Raji (cell line): ENCODE results near the gene ZBTB8A.

ENCODE experiments used
- POLR2A ChIP-seq: IDR thresholded peaks from 2 replicates; pipeline ENCODE4 v1.6.1; 2011; ENCODE audit warnings: low read depth, low read length, control low read depth; ENCODE audit not compliant: insufficient read depth

The ZBTB8A gene

DNA sequence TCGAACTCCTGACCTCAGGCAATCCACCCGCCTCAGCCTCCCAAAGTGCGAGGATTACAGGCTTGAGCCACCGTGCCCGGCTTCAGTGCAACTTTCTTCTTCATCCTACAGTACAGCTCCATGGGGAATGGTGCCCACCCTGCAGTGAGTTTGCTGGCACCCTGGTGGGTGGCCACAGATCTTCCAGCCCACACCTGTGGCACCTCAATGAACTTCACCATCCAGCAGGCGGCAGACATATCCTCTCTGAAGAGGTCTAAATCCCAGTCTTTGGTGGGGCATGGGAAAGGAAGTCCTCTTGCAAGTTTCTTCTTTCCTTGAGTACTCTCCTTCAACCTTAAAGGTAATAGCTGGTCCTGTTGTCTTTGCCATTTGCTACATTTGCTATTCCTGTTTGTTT, 18.1 kb upstream of the ZBTB8A start:
- no peak for TF ChIP-seq POLR2A

DNA sequence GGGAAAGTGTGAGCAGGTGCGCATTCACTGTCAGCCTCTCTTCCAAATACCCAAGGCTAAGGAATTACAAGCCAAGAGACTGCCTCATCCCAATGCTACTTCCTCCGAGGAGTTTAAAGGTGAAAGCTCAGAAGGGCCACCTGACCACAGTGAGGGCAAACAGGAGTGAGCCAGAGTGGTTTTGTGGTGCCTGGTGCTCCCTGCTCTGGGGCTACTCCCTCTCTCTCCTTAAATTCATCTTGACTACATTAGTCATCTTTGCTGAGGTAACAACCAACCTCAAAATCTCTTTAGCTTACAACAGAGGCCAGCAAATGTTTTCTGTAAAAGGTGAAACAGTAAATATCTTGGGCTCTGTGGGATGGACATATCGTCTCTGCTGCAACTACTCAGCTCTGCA, 14.2 kb upstream of the ZBTB8A start:
- TF ChIP-seq POLR2A = no peak

GRCh38 chr1:32525661-32526444, 13.4 kb upstream of the ZBTB8A start:
- TF ChIP-seq POLR2A = no peak

DNA sequence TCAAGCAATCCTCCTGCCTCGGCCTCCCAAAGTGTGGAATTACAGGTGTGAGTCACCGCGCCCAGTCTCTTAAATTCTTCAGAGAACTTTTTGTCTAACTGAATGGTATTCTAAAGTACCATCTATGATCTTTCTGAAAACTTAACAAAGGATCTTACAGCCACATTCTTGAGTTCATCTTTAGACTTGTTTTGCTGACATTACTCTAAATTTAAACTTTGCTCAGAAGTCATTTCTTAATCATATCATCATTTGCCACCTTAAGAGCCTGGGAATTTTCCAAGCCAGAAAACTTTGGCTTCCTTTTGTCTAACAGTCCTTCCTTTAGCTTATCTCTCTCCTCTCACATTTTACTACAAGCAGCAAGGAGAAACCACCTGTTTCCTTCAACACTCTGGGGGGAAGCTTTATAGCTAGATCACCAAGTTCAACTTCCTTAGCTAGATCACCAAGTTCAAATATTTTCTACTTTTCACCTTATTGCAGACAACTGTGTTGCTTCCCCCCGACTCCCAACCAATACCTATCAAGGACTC, 5.4 kb upstream of the ZBTB8A start:
- TF ChIP-seq POLR2A = no peak

DNA sequence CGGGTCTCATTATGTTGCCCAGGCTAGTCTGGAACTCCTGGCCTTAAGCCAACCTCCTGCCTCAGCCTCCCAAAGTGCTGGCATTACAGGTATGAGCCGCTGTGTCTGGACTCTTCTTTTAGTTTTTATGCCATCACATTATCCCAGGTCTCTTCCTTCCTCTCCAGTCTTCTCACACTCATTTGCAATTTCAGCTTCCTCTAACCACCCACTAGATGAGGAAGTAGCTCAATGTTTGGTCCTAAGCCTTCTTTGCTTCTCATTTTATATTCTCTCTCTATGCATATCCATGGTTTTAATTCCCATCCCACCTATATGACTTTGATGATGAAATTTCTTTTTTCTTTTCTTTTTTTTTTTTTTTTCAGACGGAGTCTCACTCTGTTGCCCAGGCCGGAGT, 3.1 kb upstream of the ZBTB8A start:
- TF ChIP-seq POLR2A = no peak

DNA sequence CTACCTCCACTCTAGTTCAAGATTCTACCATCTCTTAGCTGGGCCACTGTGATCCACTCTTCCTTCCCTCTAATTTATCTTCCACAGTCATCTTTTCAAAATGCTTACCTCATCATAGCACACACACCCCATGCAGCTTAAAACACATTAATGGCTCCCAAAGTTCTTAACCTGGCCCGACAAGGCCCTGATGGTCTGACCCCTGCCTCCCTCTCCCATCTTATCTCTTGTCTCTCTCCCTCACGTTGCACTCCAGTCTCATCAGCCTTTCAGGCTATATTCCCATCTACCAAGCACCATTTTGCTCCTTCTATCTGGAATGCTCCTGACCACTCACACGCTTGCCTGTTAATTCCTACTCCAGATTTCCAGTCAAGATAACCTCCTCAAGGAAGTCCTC, 2.5 kb upstream of the ZBTB8A start:
- TF ChIP-seq POLR2A = no peak

DNA sequence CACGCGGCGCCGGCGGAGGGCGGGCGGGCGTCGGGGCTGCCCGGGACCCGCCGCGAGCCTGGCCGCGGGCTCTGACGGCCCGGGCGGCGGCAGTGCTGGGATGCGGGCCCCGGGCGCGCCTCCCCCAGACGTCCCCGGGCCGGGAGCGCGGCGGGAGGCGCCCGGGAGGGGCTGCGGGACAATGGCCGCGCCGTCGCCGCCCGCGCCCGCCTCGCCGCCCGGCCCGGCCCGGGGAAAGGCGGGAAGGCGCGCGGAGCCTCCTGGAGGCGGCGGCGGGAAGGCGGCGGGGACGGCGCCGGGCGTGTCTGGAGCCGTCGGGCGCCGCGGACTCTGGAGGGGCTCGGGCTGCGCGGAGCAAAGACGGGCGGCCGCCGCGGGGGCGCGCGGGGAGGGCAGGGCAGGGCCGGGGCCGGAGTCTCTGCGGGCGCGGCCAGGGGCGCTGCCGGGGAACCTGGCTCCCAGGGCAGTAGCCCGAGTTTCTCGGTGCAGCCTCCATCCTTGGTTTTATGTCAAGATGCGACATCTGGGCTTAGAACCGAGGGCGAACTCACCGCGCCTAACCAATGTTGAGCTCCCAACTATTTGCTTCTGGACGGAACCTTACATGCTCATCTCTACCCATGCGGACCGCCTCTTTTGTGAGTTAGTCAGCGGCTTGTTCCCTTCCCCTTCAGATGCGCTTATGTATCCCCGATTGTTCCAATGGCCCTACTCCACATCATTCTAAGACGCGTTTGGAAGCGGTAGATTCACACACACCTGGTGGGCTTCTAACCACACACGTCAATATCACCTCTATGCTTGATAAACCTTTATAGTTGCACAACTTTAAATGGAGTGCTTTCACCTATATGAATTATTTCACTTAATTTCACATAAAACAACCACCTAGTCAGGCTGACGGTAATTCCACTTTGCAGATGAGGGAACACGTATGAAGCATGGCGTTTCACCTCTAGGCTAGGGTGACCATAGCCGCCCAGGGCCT, 651 bp downstream of the ZBTB8A start:
- TF ChIP-seq POLR2A = no peak; the same call in 1 of the 2 replicates

DNA sequence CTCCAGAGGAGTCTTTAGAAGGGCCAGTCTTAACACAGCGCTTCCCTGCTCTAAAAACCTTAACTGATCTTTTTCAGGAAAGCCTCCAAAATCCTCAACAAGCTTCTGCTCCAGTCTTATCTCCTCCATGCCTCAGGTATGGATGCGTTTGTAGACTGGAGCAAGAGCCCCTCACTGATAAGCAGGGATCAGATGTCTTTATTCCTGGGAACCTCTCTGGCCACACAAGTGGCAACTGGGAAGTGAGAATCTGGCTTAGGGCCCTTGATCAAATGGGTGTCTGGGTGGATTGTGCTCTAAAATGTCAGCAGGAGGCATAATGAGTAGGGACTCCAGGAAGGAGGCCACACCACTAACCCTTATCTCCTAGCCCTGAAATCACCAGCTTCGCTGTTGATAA, 1.4 kb downstream of the ZBTB8A start:
- no peak for TF ChIP-seq POLR2A

- TF ChIP-seq POLR2A = no peak
Measured at GRCh38 chr1:32541064-32541566, 1.9 kb downstream of the ZBTB8A start.

DNA sequence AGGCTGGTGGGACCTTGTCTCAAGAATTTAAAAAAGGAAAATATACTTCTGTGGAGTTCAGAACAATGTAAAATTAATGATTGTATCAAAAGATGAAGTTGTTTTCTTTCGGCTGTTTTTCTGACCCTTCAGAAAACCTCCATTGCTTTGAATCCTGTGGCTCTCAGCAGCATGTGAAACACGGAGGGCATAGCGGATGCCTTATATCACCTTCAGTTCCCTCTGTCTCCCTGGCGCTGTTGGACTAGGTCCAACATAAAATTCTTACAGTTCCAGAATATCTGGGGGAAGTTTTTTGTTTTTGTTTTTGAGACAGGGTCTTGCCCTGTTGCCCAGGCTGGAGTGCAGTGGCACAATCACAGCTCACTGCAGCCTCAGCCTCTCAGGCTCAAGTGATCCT, 7.4 kb downstream of the ZBTB8A start:
- TF ChIP-seq POLR2A = no peak

DNA sequence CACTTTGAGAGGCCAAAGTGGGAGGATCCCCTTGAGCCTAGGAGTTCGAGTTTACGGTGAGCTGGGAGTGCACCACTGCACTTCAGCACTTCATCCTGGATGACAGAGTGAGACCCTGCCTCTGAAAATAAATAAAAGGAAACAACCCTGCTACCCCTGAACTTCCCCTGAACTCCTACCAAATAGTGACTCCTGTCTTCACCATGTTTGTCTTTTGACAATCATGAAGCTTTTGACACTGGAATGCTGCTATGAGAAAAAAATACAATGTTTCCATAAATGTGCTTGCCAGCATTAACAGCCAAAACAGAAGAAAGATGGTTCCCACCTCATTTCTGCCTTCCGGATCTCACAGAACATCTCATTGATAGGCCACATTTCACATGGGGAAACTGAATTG, 10.4 kb downstream of the ZBTB8A start:
- TF ChIP-seq POLR2A = no peak

- TF ChIP-seq POLR2A = no peak
Measured at GRCh38 chr1:32554288-32554687, 15.1 kb downstream of the ZBTB8A start.

GRCh38 chr1:32557812-32558211, 18.6 kb downstream of the ZBTB8A start:
- no peak for TF ChIP-seq POLR2A

GRCh38 chr1:32568929-32569328, 29.7 kb downstream of the ZBTB8A start:
- no peak for TF ChIP-seq POLR2A

GRCh38 chr1:32580348-32581017, 41.3 kb downstream of the ZBTB8A start:
- TF ChIP-seq POLR2A = no peak
